OCI-LY7 (cell line): ENCODE measurements around the gene UBAP2. TPM values are rescaled to one million over a fixed set of nuclear protein-coding genes. Genes with fewer than 3 reads are reported as not detected.

Source experiments
- BruUV-seq: library from RNA; stranded (reverse); fragments of 400-500 nt; replicated peaks from 2 replicates; lab custom pipeline; 2021; lab: Mats Ljungman, UMichigan
- CTCF ChIA-PET: fragments of 300-600 bp; sonication (Branson Sonifier 250); formaldehyde crosslinking; loops from one replicate; lab custom pipeline; 2022; ENCODE audit warnings: antibody characterized with exemption; ENCODE audit not compliant: unreplicated experiment; lab: Charles Lee
- POLR2A ChIA-PET: fragments of 300-600 bp; sonication (Branson Sonifier 250); formaldehyde crosslinking; loops from one replicate; lab custom pipeline; 2022; ENCODE audit warnings: antibody characterized with exemption; lab: Charles Lee
- DNase-seq: peaks from one replicate; pipeline ENCODE4 v3.0.0-alpha.2; 2015; ENCODE audit warnings: low spot score
- H2AFZ ChIP-seq: fragments of 200-600 bp; sonication (generic), shearing (Covaris generic); 2 replicates; pipeline ENCODE4 v1.6.1; 2014; ENCODE audit warnings: mild to moderate bottlenecking, antibody characterized with exemption, low read length, moderate library complexity
- H3K27ac ChIP-seq: fragments of 200-600 bp; sonication (generic); 2 replicates; pipeline ENCODE4 v1.5.1; 2014; ENCODE audit warnings: mixed run types, low read depth, mild to moderate bottlenecking, moderate library complexity, low read length, inconsistent platforms; ENCODE audit not compliant: poor library complexity, severe bottlenecking
- H3K36me3 ChIP-seq: fragments of 200-600 bp; sonication (generic); 2 replicates; pipeline ENCODE4 v1.6.1; 2014; ENCODE audit warnings: mild to moderate bottlenecking, antibody characterized with exemption, low read length, moderate library complexity, mixed read lengths; ENCODE audit not compliant: insufficient read depth
- H3K4me1 ChIP-seq: fragments of 200-600 bp; sonication (generic); 2 replicates; pipeline ENCODE4 v1.5.1; 2014; ENCODE audit warnings: mild to moderate bottlenecking, low read length; ENCODE audit not compliant: insufficient read depth, poor library complexity, severe bottlenecking
- H3K4me2 ChIP-seq: fragments of 200-600 bp; sonication (generic); 2 replicates; pipeline ENCODE4 v1.6.1; 2014; ENCODE audit warnings: mild to moderate bottlenecking, low read length
- H3K4me3 ChIP-seq: fragments of 200-600 bp; sonication (generic); 2 replicates; pipeline ENCODE4 v1.5.1; 2014; ENCODE audit warnings: mild to moderate bottlenecking, low read depth, low read length; ENCODE audit not compliant: poor library complexity, severe bottlenecking
- H3K79me2 ChIP-seq: fragments of 200-600 bp; sonication (generic); 2 replicates; pipeline ENCODE4 v1.6.1; 2016; ENCODE audit warnings: low read depth, mild to moderate bottlenecking, low read length, moderate library complexity, mixed read lengths; ENCODE audit not compliant: insufficient read depth
- H3K9me2 ChIP-seq: fragments of 200-600 bp; sonication (generic); 2 replicates; pipeline ENCODE4 v1.6.1; 2016; ENCODE audit warnings: mild to moderate bottlenecking, low read length, mixed read lengths; ENCODE audit not compliant: insufficient read depth
- H3K9me3 ChIP-seq: fragments of 200-600 bp; sonication (generic); 2 replicates; pipeline ENCODE4 v1.6.1; 2014; ENCODE audit warnings: mild to moderate bottlenecking, mixed run types, low read length, mixed read lengths
- H4K20me1 ChIP-seq: fragments of 200-600 bp; sonication (generic); 2 replicates; pipeline ENCODE4 v1.6.1; 2014; ENCODE audit warnings: mild to moderate bottlenecking, antibody characterized with exemption, low read length, moderate library complexity, mixed read lengths; ENCODE audit not compliant: insufficient read depth
- EZH2phosphoT487 ChIP-seq: fragments of 200-600 bp; sonication (generic); IDR thresholded peaks from 2 replicates; pipeline ENCODE4 v1.6.1; 2018; ENCODE audit warnings: low read depth, borderline replicate concordance, mild to moderate bottlenecking, mixed run types, antibody characterized with exemption, low read length, moderate library complexity, mixed read lengths
- intact Hi-C: fragments of 100-400 bp; cut with micrococcal nuclease; formaldehyde crosslinking; loops from one replicate; pipeline ENCODE4 v1.10.0; 2022; ENCODE audit not compliant: unreplicated experiment
- total RNA-seq, 2 experiments: library from RNA; depleted of rRNA in 1 of 2; stranded (reverse); fragments of >200 nt in 1 of 2; shearing (Covaris generic) in 1 of 2; gene quantifications; 2 replicates each; pipeline ENCODE4 v1.2.3, GENCODE V29; 2014 to 2022
- TF ChIP-seq, protein P1 (sequence below): fragments of 200-600 bp; sonication (generic); conservative IDR thresholded peaks from 2 replicates; pipeline ENCODE4 v1.5.1; 2014; ENCODE audit warnings: mild to moderate bottlenecking, antibody characterized with exemption, low read length, moderate library complexity, mixed read lengths

Gene UBAP2
- total RNA-seq, 2 experiments from 2014 or later: 28.5 to 63.9 TPM

DNA sequence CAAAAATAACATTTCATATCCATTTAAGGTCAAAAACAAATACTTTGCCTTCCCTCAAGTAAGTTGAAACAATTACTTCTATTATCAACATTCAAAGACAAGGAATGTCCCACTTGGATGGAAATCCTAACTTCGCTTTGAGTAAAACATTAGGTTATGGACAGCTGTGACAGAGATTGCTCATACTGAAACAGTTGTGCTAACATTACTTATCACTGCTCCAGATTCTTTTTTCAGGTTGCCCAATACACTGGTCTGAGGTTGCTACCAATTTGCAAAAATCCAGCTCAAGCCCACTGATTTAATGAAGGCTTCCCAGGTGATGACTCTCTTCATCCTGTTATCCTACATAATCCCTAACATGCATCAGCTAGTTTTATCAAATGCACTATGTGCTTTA lies 98.3 kb downstream of the UBAP2 start:
- Histone ChIP-seq H4K20me1 (no peaks in the 10 kb centered on the region), H3K79me2 (no peaks in the 10 kb centered on the region), H3K27ac (no peak overlapping the region), H3K4me3 (no peak overlapping the region), H3K4me1 (no peaks in the 10 kb centered on the region), H3K9me2 (no peaks in the 10 kb centered on the region), H3K9me3 (no peaks in the 10 kb centered on the region), H3K4me2 (no peak overlapping the region), H2AFZ (no peak overlapping the region), H3K36me3 (peaks cover 84% of the 10 kb centered on the region)
- BruUV-seq: no TSS peak
- no peak for DNase-seq
- TF ChIP-seq, protein P1, sequence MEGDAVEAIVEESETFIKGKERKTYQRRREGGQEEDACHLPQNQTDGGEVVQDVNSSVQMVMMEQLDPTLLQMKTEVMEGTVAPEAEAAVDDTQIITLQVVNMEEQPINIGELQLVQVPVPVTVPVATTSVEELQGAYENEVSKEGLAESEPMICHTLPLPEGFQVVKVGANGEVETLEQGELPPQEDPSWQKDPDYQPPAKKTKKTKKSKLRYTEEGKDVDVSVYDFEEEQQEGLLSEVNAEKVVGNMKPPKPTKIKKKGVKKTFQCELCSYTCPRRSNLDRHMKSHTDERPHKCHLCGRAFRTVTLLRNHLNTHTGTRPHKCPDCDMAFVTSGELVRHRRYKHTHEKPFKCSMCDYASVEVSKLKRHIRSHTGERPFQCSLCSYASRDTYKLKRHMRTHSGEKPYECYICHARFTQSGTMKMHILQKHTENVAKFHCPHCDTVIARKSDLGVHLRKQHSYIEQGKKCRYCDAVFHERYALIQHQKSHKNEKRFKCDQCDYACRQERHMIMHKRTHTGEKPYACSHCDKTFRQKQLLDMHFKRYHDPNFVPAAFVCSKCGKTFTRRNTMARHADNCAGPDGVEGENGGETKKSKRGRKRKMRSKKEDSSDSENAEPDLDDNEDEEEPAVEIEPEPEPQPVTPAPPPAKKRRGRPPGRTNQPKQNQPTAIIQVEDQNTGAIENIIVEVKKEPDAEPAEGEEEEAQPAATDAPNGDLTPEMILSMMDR: no peak
- no peak for TF ChIP-seq EZH2phosphoT487
- POLR2A ChIA-PET: interaction anchor here (0.6 to 1.0 kb wide), 3 partner anchors 48 to 516 kb away, joined by 3 to 6 read pairs (median 3); no protein-coding TSS in a partner anchor
- intact Hi-C loops: no loop called here
- CTCF ChIA-PET: no interaction called here

DNA sequence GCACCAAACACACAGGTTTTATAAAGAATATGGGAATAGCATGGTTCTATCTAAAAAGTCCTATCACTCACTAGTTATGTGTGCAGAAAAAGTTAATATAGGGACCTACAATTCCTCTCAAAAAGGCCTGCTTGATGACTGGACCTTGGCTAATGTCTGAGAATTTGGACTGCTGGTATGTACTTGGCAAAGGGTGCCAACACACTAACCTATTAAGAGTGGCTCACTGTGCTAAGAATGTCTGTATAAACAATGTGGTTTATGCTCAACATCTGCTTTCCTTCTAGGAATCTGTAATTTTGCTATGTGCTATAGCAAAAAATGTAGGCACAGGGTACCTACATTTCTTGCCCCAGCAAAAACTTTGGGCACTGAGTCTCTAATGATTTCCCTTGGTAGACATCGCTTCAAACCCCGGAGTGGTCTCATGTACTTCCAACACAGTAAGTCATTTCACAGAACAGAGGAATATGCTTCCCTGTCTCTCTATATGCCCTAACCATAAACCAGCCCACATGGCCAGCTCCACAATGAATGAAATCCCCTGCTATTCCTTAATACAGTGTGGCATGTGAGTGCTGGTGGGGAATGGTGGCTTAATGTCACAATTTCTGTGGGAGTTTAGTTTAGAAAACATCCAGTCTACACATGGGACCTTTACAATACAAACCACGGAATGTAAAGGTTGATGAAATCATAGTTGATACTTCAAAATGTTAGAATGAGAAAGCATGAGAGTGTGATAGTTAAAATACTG lies 101.7 kb downstream of the UBAP2 start:
- peaks cover 84% of the 10 kb centered on the region for H3K36me3 ChIP-seq

More for the DNA sequence above, 101.7 kb downstream of the UBAP2 start:
- no peak overlapping the region for H3K27ac ChIP-seq
- no peaks in the 10 kb centered on the region for H3K9me2 ChIP-seq
- H3K4me1 ChIP-seq: no peaks in the 10 kb centered on the region
- ChIA-PET POLR2A (no interaction called here), CTCF (no interaction called here)
- no peak overlapping the region for H2AFZ ChIP-seq
- no peaks in the 10 kb centered on the region for H4K20me1 ChIP-seq
- TF ChIP-seq, protein P1: no peak
- TF ChIP-seq EZH2phosphoT487: no peak
- no peak for DNase-seq
- no TSS peak for BruUV-seq
- H3K4me3 ChIP-seq: no peak overlapping the region
- no peaks in the 10 kb centered on the region for H3K79me2 ChIP-seq
- H3K4me2 ChIP-seq: no peak overlapping the region
- intact Hi-C loops: no loop called here
- no peaks in the 10 kb centered on the region for H3K9me3 ChIP-seq
